ENCODE results near the gene ATP5PB. TPM values are rescaled to one million over a fixed set of nuclear protein-coding genes. Genes with fewer than 3 reads are reported as not detected.

The ATP5PB gene
- total RNA-seq, 1 experiment from 2014 or later, result 458 TPM

DNA sequence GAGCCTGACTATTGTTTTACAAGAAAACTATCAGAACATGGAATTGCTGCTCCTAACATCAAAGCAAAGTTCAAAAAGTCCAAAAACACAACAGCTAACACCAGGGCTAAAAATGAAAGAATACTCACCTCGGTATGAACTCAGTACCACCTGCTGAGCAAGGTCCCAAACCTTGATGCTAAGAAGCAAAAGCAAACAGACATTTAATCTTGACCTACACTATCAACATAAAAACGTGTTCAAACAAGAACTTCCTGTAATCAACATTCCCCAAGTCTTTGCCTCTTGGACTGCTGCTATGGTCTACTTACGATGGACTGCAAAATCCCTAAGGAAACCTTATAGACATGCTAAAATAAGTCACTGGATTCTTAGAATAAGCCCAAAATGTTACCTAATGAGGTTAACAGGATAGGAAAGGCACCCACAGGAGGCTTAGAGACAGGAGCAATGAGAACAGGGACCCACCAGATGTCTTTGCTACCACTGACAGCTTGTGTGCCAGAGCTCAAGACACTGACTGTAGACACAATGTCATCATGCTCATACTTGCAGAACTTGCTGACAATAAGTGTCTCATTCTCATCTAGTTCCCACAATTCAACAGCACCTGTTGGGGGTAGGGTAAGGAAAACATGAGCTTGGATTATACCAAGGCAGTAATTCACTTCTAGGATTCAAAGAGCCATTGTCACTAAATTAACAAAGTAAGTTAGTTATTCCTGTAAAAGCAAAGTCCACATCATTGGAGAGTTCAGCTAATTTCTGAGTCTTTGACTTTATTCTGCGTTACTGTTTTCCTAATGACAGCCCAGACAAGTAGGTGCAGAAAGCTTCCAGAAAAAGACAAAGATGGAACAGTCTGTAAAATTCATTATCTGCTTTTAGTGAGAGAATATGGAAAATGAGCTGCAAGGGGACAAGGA is 2.0 kb upstream of the ATP5PB start:
- no peak for DNase-seq (ENCODE audit: low spot score)

DNA sequence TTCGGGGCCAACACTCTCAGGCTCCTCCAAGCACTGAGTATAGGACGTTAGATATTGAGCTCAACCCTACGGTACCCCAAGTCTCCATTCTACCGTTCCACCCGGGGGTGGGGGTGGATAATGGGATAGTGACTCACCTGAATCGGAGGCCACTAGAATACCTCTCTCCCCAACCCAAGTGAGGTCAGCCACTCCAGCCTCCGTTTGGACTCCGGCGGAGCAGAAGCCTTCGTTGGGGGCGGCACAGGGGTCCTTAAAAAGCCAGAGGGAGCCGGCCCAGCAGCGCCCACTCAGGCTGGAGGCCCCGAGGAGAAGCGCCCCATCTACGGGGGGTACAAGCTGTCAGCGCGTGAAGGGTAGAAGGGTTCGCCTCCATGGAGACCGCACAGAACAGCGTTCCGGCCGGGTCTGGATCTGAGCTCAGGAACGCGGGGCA is 764 bp upstream of the ATP5PB start:
- peak; percentile 19 for DNase-seq (ENCODE audit: low spot score)

DNA sequence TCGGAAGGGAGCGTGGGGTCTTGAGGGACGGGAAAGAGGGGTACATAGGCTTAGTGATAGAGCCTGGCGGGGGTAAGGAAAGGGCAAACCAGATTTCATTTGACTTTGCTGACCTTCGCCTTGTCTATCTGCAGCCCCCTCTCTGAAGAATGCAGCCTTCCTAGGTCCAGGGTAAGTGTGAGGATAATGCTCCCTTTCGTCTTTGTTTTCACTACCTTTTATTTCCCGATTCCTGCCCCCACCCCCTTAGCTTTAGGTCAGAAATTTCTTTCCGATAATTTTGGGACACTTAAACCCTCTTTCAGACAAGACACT is 396 bp downstream of the ATP5PB start:
- no peak for DNase-seq (ENCODE audit: low spot score)

- no peak for DNase-seq (ENCODE audit: low spot score)
Measured at GRCh38 chr1:111450185-111450584, 921 bp downstream of the ATP5PB start.

GRCh38 chr1:111452581-111452980 is 3.3 kb downstream of the ATP5PB start:
- DNase-seq (ENCODE audit: low spot score), result no peak

DNA sequence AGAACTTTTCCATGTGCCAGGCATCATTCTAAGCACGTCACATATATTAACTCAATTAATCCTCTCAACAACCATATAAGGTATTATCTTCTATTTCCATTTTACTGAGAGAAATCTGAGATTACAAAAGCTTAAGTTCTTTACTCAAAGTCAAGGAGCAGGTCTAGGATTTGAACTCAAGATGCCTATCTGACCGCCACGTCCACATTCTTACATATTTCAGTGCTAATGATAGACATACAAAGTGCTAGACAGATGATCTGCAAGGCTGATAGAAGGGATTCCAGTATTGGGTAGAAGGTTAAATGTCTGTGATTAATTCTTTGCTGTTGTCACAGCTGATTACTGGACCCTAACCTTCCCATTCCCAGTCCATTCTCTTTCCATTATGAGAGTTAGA is 4.4 kb downstream of the ATP5PB start:
- DNase-seq (ENCODE audit: low spot score), result no peak

DNA sequence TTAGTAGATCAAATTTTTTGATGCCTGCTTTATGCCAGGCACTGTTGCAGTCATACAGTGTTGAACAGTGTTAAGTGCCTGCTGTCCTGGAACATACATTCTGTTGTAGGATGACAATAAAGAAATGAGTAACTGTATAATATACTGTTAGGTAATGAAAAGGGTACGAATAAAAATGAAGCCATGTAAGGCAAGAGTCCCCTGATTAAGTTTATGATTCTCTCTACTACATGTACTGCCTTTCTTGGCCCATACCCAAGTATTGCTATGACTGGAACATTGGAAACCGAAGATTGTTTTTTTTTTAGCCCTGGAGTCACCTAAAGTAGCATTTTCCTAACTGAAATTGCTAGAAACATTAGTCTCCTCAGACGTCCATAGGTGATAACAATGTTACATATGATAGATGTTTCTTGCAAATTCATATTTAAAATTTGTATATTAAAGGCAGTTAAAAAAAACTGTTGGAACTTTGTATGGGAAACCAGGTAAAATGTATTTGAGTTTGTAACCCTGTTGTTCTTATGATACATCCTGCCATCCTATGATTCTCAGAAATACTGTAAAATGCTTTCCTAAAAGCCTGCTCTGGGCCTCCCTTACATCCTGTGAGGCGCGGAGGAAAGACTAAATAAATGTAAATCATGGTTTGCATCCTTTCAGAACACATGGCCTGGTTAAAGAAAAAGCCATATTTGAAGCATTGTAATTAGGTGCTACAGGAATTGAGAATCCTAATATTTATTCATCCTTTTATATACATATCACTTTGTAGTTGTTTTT is 5.8 kb downstream of the ATP5PB start:
- DNase-seq (ENCODE audit: low spot score), result no peak

GRCh38 chr1:111455642-111456031 is 6.4 kb downstream of the ATP5PB start:
- DNase-seq (ENCODE audit: low spot score), result no peak

DNA sequence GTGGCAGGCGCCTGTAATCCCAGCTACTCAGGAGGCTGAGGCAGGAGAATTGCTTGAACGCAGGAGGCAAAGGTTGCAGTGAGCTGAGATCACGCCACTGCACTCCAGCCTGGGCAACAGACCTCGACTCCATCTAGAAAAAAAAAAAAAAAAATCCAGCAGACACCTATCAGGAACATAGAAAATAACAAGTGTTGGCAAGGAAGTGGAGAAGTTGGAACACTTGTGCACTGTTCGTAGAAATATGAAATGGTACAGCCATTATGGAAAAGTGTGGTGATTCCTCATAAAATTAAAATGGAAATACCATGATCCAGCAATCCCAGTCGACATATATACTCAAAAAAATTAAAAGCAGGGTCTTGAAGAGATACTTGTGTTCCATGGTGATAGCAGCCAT is 12.5 kb downstream of the ATP5PB start:
- DNase-seq (ENCODE audit: low spot score), result no peak

GRCh38 chr1:111462370-111463028 is 13.2 kb downstream of the ATP5PB start:
- DNase-seq (ENCODE audit: low spot score), result no peak

GRCh38 chr1:111463029-111463683 is 13.9 kb downstream of the ATP5PB start:
- DNase-seq (ENCODE audit: low spot score), result peak; percentile 78

DNA sequence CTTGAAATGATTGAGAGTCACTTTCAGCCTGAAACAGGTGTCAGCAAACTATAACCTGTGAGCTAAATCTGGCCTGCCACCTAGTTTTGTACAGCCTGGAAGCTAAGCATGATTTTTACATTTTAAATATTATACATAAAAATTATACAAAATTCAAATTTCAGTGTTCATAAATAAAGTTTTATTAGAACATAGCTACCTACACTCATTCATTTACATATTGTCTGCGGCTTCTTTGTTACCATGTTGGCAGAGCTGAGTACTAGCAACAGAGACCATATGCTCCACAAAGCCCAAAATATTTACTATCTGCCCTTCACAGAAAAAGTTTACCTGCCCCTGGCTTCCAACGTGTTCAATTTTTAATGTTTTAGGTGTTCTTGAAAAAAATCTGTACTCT is 16.5 kb downstream of the ATP5PB start:
- no peak for DNase-seq (ENCODE audit: low spot score)

- no peak for DNase-seq (ENCODE audit: low spot score)
Measured at GRCh38 chr1:111466480-111466879, 17.2 kb downstream of the ATP5PB start.

DNA sequence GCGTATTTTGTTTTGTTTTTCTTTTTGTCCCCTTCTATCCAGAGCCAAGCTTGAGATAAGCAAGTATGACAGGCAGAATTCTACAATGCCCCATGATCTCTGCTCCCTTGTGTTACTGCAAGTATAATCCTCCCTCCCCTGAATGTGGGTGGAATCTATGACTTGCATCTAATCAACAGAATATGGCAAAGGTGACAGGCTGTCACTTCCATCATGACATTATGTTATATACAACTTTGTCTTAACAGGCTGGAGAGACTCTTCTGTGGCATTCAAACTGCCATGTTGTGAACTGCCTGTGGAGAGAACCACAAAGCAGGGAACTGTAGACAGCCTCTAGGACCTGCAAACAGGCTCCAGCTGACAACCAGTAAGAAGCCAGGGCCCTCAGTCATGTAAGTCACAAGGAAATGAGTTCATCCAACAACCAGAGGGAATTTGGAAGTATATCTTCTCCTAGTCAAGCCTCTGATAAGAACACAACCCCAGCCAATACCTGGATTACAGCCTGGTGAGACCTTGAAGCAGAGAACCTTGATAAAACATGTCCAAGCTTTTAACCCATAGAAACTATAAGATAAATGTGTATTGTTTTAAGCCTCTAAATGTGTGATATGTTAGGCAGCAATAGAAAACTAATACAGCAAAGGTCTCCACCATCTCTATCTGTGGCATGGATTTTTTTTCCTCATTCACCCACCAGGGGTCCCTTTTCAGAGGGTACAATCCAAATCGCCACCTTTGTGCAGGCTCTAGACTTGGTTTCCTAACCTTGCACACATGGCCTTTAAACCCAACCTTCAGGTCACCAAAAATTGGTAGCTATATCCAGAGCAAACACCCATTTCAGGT is 18.8 kb downstream of the ATP5PB start:
- no peak for DNase-seq (ENCODE audit: low spot score)

DNA sequence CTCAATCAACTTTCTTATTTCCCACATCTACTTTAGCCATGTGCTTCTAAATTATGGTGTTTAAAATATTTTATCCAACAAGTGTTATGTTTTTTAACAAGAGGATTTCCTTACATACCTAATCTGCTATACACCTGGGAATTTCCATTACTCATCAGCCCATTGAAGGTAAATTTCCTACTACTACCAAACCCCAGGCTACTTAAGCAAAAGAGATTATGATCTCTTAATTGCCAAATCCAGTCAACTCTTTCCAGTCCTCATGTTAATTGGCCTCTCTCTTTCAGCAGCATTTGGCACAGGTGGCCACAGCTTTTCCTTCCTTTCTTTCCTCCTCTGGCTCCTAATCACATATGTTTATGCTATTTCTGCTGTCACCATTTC is 19.4 kb downstream of the ATP5PB start:
- no peak for DNase-seq (ENCODE audit: low spot score)

- DNase-seq (ENCODE audit: low spot score), result no peak
Measured at GRCh38 chr1:111469539-111469938, 20.3 kb downstream of the ATP5PB start.

GRCh38 chr1:111470596-111470995 is 21.3 kb downstream of the ATP5PB start:
- no peak for DNase-seq (ENCODE audit: low spot score)

GRCh38 chr1:111471012-111471411 is 21.7 kb downstream of the ATP5PB start:
- no peak for DNase-seq (ENCODE audit: low spot score)

DNA sequence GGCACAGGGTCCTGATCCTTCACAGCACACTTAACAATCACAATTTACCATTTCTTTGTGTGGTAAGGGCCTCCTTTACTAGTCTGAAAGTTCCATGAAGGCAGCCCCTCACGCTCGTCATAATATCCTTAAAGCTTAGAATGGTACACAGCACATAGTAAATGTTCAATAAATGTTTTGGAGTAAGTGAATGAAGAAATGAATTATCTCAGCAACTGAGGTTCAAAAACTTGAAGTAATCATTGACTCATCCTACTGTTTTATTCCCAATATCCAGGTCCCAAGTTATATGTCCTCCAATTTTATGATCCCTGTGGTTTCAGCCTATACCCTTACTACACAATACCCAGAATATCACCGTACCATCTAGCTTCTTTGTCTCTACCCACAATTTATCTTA is 22.3 kb downstream of the ATP5PB start:
- no peak for DNase-seq (ENCODE audit: low spot score)

GRCh38 chr1:111474106-111474505 is 24.8 kb downstream of the ATP5PB start:
- no peak for DNase-seq (ENCODE audit: low spot score)

DNA sequence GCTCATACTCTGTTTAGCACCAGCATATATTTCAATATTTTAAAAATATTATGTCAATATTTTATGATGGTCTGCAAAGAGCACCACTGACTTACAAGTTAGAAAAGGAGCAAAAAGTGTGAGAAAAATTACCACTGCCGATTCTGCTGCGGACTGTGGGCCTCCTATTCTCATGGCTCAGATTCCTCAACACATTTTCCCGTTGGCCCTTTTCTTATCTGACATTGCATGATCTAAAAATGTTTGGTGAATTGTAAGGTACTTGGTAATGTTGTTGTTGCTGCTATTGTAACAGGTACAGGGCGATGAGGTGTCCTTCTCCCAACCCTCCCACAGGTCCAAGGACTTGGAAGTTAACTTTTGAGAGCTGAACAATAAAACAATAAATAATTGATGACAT is 25.3 kb downstream of the ATP5PB start:
- DNase-seq (ENCODE audit: low spot score), result no peak
